Hematopoietic multipotent progenitor cell treated with erythropoietin and hydrocortisone succinate and interleukin-3 and kit ligand, for 15 days (in vitro differentiated cells): ENCODE measurements around the gene WDR64.
A peak's percentile ranks its signal among the peaks of the same experiment; 100 is the strongest.

ENCODE experiments used
- DNase-seq: peaks from one replicate; pipeline ENCODE4 v3.0.0-alpha.2; 2015; ENCODE audit warnings: low spot score

WDR64 gene

DNA sequence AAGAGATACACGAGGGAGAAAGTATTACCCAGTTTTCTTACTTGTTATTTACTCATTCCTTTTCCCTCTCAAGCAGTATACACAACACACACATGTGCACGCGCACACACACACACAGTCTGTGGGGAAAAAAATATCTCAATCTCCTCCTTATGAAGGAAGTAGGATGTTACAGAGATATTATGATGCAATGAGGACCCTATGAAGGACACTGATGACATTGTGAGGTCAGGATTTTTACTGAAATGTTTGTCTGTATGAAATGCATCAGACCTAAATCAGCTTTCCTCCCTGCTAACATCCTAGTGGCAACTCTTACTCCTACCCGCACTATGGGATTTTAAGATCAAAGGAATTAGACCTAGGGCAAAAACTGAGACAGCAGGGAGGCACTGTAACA lies at the start of gene WDR64:
WDR64 (plus strand) TSS at position 270 of the 400 bp plus-strand sequence. CDS start 204 bp downstream, outside the sequence.
- DNase-seq: no peak

DNA sequence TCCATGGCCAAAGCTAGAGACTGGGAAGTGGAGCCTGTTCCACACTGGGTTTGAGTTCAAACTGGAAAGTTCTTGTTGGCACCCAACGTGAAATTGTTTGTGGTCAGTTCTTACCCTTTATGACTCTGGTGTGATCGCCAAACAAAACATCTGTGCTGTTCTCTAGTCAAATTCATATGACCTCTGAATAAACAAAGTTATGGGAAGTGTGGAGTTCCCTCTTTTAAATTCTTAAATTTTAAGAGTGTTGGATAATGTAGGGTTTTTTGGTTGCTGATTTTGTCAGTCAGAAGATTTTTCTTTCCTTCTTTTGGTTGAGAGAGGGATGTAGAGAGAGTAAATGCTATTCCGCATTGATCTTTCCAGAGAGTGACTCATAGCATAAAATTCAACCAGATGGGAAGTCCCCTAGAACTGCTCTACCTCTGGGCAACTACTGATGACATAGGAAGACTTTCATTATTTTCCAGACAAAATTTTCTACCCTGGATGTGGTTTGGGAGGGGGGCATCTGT lies 48.3 kb upstream of the WDR64 start:
- DNase-seq: no peak

DNA sequence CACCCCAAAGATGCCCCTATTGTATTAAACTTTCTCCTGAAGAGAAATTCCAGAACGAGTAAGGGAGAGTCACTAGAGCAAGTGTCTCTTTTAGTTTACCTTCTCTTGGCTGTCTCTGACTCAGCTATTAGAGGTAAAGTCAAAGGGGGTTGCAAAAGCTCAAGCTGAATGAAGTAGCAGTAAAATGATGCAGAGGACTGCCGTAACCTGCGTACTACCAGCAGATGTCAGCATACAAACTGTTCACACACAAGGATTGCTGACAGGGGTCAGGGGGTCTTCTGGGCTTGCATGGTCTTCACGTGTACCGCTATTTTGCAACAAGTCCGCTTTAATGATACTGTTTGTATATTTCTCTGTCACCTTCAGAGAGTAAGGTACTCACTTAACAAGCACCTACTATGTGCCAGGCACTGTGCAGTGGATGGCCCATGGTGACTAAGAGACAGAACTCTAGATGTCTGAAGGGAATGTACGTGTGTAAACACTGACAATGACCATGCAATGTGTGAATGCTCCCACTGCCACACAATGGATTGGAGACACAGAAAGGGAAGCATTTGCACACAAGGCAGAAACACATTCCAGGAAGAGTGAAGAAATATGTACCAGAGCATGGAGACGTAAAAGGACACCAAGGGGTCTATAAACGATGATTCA lies 46.8 kb upstream of the WDR64 start:
- DNase-seq: no peak

DNA sequence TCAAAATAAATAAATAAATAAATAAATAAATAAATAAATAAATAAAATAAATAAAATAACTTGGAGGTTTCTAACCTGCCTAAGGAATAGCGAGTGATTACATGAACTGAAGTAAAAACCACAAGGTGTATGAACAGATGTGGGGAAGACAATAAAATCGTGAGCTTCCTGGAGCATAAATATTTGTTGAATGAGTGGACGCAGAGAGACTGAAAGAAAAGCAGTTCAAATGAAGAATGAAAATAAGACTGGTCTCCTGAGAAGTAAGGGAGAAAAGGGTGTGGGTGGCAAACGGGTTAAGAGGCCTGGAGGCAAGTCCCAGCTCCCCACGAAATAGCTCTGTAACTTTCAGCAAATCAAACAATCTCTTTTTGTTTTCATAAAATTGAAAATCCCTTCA lies 45.5 kb upstream of the WDR64 start:
- DNase-seq: no peak

DNA sequence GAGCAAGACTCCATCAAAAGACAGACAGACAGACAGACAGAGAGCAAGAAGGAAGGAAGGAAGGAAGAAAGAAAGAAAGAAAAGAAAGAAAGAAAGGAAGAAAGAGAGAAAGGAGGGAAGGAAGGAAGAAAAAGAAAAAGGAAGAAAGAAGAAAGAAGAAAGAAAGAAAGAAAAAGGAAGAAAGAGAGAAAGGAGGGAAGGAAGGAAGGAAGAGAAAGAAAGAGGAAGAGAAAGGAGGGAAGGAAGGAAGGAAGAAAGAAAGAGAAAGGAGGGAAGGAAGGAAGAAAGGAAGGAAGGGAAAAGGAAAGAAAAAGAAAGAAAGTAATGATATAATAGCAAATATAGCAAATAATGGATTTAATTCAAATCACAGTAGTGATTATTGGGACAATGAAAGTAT lies 44.6 kb upstream of the WDR64 start:
- no peak for DNase-seq

DNA sequence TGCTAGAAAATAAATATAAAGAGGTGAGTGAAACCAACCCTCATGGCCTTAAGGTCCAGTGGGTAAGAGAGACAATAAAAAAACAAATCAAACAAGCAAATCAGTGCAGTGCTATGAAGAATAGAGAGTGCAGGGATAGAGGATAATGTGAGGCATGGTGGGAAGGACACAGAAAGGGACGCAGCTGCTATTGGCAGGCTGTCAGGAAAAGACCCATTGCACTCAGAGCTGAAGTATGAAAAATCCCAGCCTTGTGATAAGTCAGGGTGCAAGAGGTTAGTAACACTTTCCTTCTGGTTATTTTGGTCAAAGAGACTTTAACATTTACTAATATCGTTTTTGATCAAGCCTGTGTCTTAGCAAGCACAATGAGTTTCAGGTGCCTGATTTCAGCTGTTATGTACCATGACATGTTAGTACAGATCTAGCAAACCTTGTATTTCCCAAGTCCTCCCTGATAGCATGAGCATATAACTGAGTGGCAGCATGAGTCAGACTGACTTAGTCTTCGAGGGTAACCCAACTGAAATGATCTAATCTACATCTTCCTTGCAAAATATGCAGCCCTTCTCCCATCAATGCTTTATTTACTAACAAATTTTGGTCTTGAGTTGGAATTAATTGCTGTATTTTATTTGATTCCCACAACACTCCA lies 43.6 kb upstream of the WDR64 start:
- DNase-seq: no peak

DNA sequence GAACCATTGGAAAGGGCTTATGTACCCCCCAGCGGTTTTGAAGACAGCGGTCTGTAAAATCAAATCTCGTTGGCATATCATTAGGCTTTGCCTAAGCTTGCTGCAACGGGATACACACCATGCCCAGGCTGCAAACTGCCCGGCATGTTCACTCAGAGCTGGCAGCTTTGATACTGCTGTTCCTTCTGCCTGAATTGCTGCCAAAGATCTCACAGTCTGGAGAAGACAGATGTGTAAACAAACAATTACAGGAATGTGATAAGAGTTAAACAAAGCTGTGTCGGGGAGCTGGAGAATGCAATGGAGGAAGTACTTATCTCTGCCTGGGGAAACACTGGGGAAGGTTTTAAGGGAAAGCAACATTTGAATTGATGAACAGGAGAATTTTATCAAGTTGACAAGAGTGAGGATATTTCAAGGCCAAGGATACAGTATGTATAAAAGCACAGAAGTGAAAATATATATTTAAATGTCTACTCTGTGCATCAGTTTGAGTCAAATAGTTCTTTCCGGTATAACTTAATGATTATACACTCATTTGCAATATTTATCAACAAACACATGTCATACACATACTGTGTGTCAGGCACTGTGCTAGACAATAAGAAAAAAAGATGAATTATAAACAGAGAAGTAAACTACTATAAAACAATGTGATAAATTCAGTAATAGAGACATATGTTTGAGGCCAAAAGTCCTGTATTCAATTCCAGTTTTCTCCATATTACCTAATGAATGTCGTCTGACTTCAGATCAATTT lies 41.8 kb upstream of the WDR64 start:
- DNase-seq: no peak

DNA sequence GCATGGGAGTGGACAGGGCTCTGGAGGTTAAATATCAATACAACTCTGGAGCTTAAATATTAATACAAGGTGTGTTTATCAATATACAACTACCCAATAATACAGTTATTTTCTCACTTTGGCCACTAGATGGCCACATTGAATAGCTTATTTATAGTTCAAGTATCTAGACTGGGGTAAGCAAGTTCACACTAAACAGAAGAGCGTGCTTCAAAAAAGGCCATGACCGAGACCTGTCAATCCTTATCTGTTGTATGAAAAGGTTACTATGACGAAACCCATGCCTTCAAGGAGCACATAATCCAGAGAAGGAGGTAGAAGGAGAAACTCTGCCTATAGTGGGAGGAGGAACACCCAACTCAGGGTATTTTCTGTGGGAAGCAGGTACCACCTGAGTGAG lies 41.0 kb upstream of the WDR64 start:
- DNase-seq: peak; percentile 80

DNA sequence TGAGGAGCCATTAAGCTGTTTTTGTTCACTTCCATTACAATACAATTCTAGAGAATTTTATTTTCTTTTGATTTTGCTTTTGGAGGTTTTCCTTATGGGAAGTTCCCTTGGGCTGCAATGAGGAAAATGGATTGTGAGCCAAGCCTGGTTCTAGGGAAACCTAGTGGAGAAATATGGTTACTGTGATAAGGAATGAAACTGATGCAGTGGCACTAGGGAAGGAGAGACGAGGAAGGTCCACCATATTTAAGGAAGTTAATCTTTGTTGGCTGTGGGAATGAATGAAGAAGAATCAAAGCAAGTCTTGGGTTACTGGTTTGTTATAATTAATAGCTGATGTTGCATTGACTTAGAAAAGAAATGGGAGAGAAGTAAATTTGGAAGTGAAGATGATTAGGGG lies 40.3 kb upstream of the WDR64 start:
- DNase-seq: no peak

DNA sequence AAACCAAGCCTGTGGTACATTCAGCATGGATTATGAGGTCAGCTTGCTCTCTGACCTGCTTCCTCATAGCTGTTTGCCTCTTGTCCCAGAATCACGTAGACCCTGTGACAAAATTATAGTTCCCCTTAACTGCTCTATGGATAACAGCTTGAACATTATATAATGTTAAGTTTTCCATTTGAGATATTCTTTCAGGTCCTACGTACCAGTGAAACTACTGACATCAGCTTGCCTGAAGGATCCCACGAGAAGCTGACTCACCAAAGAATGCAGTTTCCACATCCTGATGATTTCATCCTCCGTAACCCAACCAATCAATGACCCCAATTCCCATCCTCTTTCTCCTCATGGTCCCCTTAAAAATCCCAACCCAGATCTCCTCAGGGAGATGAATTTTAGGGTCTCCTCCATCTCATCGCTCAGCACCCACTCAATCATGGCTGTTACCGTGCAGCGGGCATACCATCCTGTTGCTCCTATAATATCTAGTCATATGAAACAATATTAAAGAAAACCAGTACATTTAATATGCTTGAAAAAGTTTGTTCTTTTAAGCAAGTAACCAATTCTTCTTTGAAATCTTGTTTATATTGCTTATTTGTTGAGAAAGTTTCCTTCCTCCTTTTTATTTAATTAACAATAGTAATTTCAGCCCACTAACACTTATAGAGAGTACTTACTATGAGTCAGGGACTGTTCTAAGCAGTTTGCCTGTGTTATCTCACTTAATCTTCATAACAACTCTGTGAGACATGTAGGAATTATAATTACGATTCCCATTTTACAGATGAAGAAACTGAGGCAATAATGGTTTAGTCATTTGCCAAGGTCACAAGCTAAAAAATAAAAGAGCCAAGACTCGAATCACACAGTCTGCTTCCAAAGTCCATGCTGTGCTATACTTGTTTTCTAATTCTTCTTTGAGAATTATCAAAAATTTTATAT lies 39.3 kb upstream of the WDR64 start:
- DNase-seq: no peak

DNA sequence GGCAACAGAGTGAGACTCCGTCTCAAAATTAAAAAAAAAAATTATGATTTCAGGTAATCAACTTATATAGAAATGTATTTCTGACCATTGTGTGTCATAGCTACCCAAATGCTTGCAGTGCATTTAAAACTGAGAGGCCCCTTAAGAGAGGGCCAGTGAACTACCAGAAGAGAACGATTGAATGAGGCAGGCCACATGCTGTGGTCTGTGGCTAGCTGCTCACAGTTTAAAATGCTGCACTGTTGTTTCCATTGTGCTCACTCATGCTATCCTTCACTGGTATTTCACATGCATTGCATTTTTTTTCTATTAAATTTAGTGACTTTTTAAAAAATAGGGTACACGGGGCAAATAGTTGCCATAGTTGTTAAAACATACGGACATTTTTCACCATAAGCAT lies 37.9 kb upstream of the WDR64 start:
- DNase-seq: no peak

DNA sequence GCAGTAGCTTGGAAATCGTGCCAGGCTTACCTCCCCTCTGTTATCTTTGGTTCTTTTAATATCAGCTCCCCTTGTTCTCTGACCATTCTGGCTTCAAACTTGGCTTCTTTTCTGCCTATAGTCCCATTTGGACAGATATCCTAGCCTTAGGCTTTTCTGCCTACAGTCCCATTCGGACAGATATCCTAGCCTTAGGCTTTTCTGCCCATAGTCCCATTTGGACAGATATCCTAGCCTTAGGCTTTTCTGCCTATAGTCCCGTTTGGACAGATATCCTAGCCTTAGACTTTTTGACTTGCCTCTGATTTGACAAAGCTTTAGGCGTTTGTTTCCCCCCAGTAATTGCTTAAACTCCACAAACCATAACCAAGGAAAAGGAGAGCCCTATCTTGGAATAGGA lies 37.5 kb upstream of the WDR64 start:
- no peak for DNase-seq

DNA sequence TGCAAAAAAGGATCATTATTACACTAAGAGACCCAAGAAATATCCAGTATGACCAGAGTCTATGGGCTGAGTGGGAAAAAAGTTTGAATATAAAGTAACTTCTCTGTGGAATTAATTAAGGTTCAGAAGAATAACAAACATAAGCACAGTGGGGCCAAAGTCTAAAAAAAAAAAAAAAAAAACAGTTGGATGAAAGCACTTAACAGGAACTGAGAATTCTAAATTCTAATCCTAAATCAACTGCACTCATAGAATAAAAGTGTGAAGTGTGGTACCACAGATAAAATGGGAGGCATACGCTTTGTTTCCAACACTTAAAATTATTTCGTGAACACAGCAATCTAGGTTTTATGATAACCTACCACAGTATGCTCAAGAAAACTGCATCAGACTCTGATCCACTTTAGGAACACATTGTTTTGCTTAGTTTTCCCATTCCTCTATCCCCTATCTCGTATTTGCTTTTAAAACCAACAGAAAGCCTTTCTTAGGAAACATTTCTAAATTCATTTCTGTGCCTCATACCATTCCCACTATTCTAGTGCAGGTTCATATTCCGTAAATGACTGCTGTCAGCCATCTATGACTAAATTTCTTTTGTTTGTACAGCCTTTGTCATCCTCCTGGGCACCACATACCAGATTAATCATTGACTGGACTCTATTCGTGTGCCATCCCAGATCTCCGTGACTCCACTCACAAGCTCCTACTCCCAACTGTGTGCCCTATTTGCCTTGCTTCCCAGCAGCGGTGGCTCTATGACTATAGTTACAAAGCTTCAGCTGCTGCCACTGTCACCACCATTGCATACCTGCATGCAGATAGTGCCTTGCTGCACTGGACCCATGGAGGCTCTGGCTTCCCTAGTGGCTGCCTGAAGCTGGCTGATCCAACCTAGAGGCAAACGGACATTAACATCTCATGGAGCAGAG lies 36.8 kb upstream of the WDR64 start:
- no peak for DNase-seq

DNA sequence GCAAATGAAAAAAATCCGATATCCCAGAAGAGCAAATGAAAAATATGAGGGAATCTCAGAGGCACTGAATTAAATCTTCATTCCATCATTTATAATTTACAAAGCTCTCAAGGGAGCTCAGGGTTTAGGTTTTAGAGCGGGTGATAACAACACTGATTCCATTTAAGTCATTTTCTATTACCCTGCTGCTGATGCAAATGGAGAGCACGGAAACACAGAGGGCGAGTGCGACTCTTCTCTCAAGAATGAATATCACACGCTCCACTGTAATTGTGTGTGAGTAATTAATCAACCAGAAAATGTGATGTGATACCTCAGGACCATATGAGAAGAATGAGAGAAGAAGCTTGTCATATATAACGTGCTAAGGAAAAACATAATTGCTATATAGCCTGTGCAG lies 34.7 kb upstream of the WDR64 start:
- no peak for DNase-seq

DNA sequence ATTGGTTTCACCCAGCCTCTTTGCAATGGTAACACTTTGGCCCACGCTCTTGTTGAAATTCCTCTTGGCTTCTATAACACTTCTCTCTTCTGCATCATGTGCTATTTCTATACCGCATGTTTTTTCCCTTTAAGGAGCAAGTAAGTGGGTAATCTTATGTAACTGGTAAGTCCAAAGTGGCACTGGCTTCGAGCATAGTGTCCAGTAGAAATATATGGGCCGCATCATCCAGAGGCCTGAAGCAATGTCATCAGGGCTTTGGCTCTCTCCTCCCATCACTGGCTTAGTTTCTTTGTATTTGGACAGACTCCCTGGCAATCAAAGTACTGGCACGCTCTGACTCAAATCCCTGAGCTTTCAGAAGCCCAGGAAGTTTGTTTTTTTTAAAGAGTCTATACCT lies 29.4 kb upstream of the WDR64 start:
- DNase-seq: no peak

DNA sequence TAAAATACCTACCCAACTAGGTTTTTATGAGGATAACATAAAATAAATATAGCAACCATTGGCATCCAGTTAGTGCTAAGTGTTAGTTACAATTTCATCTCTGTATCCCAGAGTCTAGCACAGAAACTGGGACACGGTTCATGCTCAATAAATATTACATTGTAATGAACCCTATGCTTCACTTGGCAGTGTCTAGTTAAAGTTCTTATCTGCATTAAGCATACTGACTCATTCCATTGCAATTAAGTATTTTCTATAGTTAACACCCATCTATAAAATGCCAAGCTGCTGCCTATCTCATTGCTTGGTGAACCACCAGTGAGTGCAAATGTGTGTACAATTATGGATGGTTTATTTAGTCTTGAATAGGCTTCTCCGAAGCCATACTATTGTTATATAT lies 27.1 kb upstream of the WDR64 start:
- peak; percentile 49 for DNase-seq

DNA sequence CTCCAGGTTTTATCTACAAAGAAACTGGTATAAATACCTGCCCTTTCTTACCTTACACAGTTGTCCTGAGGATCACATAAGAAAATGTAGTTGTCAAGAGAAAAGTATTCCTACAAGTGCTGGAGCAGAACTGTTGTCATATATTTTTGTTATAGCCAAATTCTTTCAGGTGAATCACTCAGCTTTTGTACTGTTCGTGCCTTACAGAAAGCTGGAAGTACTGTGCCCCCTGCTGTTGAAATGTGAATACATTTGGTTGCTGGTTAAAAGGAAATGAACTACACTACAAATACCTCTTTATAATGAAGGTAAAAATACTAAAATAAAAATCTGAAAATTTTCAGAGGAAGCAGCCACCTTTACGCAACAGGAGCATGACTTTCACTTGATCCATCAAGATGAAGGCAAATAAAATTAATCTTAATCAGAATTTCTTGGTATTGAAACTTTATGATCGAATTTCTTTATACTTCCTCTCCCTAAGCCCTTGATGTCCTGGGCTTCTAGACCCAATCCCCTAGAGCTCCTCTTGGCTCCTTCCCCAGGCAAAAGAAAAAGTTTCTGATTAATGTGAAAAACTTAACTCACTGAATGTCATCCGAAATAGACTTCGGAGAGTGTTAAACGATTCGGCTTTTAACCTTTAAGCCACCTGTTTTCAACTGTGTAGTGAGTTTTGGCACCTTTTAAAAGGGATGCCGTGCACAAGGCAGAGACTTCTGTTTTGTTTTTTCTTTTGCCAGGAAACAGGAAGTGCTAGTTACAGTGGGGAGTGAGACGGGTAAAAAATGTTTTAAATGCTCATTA lies 24.4 kb upstream of the WDR64 start:
- DNase-seq: peak; percentile 64

DNA sequence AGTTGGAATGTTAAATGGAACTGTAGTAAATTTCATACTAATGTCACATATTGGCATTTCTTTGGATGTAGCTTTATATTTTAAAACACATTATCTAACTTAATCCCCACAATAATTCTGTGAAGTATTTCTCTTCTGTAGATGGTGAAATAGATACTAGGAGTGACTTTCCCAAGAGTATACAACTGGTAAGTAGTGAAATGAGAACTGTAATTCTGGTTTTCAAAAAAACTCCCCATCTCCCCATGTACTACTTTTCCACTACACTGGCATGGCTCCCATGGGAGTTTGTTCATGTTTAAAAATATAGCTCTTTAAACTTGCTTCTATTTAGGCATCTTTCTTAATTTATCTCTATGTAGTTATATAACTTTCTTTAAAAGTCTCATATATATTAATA lies 22.1 kb upstream of the WDR64 start:
- DNase-seq: no peak

DNA sequence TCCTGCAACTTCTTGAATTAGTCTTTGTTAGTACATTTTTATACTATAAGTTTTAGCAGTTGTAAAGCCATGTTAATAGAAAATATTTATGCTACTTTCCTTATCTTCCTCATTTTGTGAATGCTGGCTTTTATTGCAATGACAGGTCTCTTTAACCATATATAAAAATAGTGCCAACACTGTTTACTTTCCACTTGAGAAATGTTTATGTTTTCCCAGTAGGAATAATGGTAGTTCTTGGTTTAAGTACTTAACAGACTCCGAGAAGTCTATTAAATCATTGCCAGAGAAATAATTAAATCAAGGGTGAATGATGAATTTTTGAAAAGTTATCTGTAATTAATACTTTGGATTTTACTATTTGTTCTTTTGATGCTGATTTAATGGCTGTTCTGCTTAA lies 21.6 kb upstream of the WDR64 start:
- no peak for DNase-seq

DNA sequence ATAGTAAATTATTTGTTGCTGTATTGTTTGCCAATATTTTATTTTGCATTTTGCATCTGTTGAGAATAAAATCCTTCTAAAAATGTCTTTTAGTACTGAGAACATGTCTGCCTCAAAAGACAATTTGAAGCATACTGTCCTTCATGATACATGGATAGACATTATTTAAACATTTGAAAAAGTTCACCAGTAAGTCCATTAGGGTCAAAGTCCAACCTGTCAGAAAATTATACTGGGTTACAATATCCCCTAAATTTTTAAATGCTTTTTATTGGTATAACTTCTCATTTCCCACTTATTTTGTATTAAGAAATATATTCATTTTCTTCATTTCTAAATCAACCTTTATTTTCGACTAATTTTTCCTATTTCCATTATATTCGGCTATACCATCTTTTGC lies 21.2 kb upstream of the WDR64 start:
- DNase-seq: no peak
